Activated B cell treated with CpG ODN at 0.5 μM for 24 hours (primary cell): ENCODE results near the gene MATN1. TPM values are rescaled to one million over a fixed set of nuclear protein-coding genes. Genes with fewer than 3 reads are reported as not detected.

Experiments used
- ATAC-seq: fragments of 200-7000 bp; cut with Tn5 transposase; one replicate; pipeline ENCODE4 v1.10.0; 2021; ENCODE audit warnings: low read depth, mild to moderate bottlenecking, moderate library complexity
- CTCF ChIA-PET: fragments of 350-600 bp; sonication (Branson Sonifier 250); formaldehyde crosslinking; loops from one replicate; lab custom pipeline; 2021; ENCODE audit warnings: antibody characterized with exemption; lab: Charles Lee
- POLR2A ChIA-PET: fragments of 350-600 bp; sonication (Branson Sonifier 250); formaldehyde crosslinking; loops from one replicate; lab custom pipeline; 2021; ENCODE audit warnings: antibody characterized with exemption; lab: Charles Lee
- DNase-seq: peaks from one replicate; pipeline ENCODE4 v3.0.0; 2022
- H3K27ac Mint-ChIP-seq: one replicate; pipeline ENCODE4 v1.8.0; 2020; ENCODE audit warnings: mixed read lengths
- H3K27me3 Mint-ChIP-seq: one replicate; pipeline ENCODE4 v1.8.0; 2021; ENCODE audit warnings: mixed read lengths
- H3K36me3 Mint-ChIP-seq: one replicate; pipeline ENCODE4 v1.8.0; 2021; ENCODE audit warnings: low read depth, mixed read lengths
- H3K4me1 Mint-ChIP-seq: one replicate; pipeline ENCODE4 v1.8.0; 2021; ENCODE audit warnings: mixed read lengths
- H3K4me3 Mint-ChIP-seq: one replicate; pipeline ENCODE4 v1.8.0; 2020; ENCODE audit warnings: mild to moderate bottlenecking, mixed read lengths
- H3K9me3 Mint-ChIP-seq: one replicate; pipeline ENCODE4 v1.8.0; 2020; ENCODE audit warnings: mixed read lengths
- CTCF ChIP-seq: fragments of 200-600 bp; IDR thresholded peaks from one replicate; pipeline ENCODE4 v1.8.0; 2022; ENCODE audit warnings: antibody characterized with exemption, mild to moderate bottlenecking
- intact Hi-C: fragments of 100-400 bp; cut with micrococcal nuclease; formaldehyde crosslinking; loops from one replicate; pipeline ENCODE4 v1.15.1; 2024
- total RNA-seq: library from RNA; stranded (reverse); gene quantifications from 2 replicates; pipeline ENCODE4 v1.2.3, GENCODE V29; 2022

Gene MATN1
- total RNA-seq, 1 donor from 2014 or later, result 0.93 TPM

GRCh38 chr1:30705698-30706097 is 17.7 kb downstream of the MATN1 start:
- ChIA-PET CTCF (no interaction called here), POLR2A (no interaction called here)
- DNase-seq, result no peak
- TF ChIP-seq CTCF, result no peak
- intact Hi-C loops, result loop anchor here (5.0 kb wide), 1 partner anchor 913 kb away; no protein-coding TSS in a partner anchor
- Mint-ChIP-seq H3K4me1 (peaks cover 4% of the 10 kb centered on the region), H3K27me3 (peaks cover 21% of the 10 kb centered on the region), H3K36me3 (no peaks in the 10 kb centered on the region), H3K27ac (no peak overlapping the region), H3K9me3 (no peaks in the 10 kb centered on the region), H3K4me3 (no peak overlapping the region)
- no peak for ATAC-seq

GRCh38 chr1:30704765-30705509 is 18.4 kb downstream of the MATN1 start:
- H3K4me1 Mint-ChIP-seq, result peaks cover 4% of the 10 kb centered on the region
- no peak for TF ChIP-seq CTCF
- H3K4me3 Mint-ChIP-seq, result no peak overlapping the region
- H3K9me3 Mint-ChIP-seq, result no peaks in the 10 kb centered on the region
- peaks cover 21% of the 10 kb centered on the region for H3K27me3 Mint-ChIP-seq
- H3K36me3 Mint-ChIP-seq, result no peaks in the 10 kb centered on the region
- no peak for ATAC-seq
- no peak for DNase-seq
- H3K27ac Mint-ChIP-seq, result no peak overlapping the region
- ChIA-PET CTCF (no interaction called here), POLR2A (no interaction called here)
- intact Hi-C loops, result loop anchor here (5.0 kb wide), 1 partner anchor 913 kb away; no protein-coding TSS in a partner anchor

GRCh38 chr1:30704271-30704670 is 19.1 kb downstream of the MATN1 start:
- Mint-ChIP-seq H3K27ac (no peak overlapping the region), H3K27me3 (peaks cover 16% of the 10 kb centered on the region), H3K9me3 (no peaks in the 10 kb centered on the region), H3K4me3 (no peak overlapping the region), H3K36me3 (no peaks in the 10 kb centered on the region), H3K4me1 (peaks cover 4% of the 10 kb centered on the region)
- ChIA-PET CTCF (no interaction called here), POLR2A (no interaction called here)
- no peak for TF ChIP-seq CTCF
- ATAC-seq, result no peak
- intact Hi-C loops, result no loop called here
- DNase-seq, result no peak

- Mint-ChIP-seq H3K27me3 (peaks cover 7% of the 10 kb centered on the region), H3K4me3 (no peak overlapping the region), H3K9me3 (no peaks in the 10 kb centered on the region), H3K36me3 (no peaks in the 10 kb centered on the region), H3K27ac (no peak overlapping the region), H3K4me1 (no peaks in the 10 kb centered on the region)
- ChIA-PET POLR2A (no interaction called here), CTCF (no interaction called here)
- DNase-seq, result no peak
- TF ChIP-seq CTCF, result no peak
- intact Hi-C loops, result no loop called here
- no peak for ATAC-seq
These were observed 20.6 kb downstream of the MATN1 start for GRCh38 chr1:30702823-30703222.

GRCh38 chr1:30701258-30701633 is 22.1 kb downstream of the MATN1 start:
- Mint-ChIP-seq H3K27me3 (peaks cover 3% of the 10 kb centered on the region), H3K27ac (no peak overlapping the region), H3K4me1 (no peaks in the 10 kb centered on the region), H3K4me3 (no peak overlapping the region), H3K36me3 (no peaks in the 10 kb centered on the region), H3K9me3 (no peaks in the 10 kb centered on the region)
- intact Hi-C loops, result no loop called here
- ATAC-seq (no peak), DNase-seq (no peak)
- POLR2A ChIA-PET, result no interaction called here
- no peak for TF ChIP-seq CTCF
- CTCF ChIA-PET, result no interaction called here
